H4 (cell line): ENCODE results near the gene PFKP. TPM values are rescaled to one million over a fixed set of nuclear protein-coding genes. Genes with fewer than 3 reads are reported as not detected.

ENCODE experiments used
- DNase-seq: peaks from one replicate; pipeline ENCODE4 v3.0.0-alpha.2; 2015; ENCODE audit warnings: low spot score
- total RNA-seq: library from RNA; depleted of rRNA; stranded (reverse); fragments of >200 nt; shearing (Covaris generic); gene quantifications from 2 replicates; pipeline ENCODE4 v1.2.3, GENCODE V29; 2014

PFKP gene
- total RNA-seq, 1 experiment from 2014 or later, result 98.8 TPM

GRCh38 chr10:3116508-3117100 lies 49.3 kb downstream of the PFKP start:
- DNase-seq, result no peak

GRCh38 chr10:3117486-3117885 lies 50.1 kb downstream of the PFKP start:
- no peak for DNase-seq

GRCh38 chr10:3118641-3119091 lies 51.3 kb downstream of the PFKP start:
- DNase-seq, result no peak

DNA sequence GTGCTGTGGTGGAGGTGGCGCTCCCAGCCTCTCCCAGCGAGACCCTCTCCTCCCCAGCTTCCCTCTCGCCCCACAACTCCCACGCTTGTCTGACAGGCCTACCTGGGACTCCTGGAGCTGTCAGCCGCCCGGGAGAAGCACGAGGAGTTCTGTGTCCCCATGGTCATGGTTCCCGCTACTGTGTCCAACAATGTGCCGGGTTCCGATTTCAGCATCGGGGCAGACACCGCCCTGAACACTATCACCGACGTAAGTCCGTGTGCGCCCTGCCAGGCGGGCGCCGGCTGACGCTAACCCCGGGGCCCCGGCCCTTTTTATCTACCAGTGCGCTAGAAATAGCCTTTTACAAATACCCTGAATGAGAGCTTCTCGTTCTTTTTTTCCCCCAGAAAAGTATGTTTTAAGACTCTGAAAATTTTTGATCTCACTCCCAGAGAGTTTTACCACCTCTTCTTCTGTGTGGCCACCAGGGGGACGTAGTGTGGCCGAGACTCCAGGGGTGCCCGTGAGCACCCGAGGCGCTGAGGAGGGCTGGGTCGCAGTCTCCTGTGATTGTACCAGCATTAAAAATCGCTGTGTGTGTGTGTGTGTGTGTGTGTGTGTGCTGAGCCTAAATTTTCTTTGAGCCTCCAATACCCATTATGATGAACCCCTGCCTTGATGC lies 52.6 kb downstream of the PFKP start:
- no peak for DNase-seq

DNA sequence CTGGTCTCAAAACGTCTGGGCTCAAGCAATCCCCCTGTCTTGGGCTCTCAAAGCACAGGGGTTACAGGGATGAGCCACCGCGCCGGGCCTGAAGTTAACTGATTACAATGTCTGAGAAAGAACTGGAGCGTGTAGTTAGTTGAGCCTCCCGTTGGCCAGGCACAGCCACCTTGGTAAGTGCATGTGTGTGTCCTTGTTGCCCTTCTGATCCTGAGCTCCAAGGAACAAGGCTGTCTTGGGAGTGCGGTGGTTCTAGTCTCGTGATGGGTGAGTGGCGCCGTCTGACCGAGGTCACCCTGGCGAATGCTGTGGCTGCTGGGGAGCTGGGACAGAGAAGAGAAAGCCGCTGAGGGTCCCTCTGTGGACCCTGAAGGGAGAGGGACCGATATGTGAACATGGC lies 54.7 kb downstream of the PFKP start:
- no peak for DNase-seq

DNA sequence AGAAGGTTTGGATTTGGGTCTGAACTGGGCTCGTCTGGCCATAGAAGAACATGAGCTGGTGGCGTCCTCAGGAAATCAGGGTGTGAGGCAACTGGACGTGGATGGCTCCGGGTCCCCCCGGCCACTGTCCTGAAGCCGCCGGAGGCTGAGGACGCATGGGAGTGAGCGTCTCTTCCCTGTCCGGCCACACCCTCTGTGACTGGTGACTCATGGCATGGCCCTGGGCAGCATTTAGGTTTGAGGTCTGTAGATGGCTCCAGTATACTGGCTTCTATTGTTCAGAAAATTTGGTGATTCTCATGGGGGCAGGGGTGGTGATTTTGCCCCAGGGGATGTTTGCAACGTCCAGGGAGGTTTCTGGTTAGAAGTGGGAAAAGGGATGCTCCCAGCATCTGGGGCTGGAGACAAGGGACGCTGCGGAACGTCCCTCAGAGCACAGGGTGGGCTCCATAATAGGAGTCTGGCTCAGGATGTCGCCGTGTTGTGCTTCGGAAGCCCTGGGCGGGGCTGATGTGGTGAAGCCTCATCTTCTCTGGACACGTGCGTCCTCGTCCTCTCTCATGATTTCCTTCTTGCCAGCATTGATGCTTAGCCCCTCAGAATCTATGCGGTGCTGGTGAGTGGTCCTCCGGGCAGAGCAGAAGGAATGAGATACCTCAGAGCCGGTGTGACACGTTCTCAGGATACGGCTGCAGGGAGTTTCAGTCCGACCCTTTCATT lies 55.3 kb downstream of the PFKP start:
- DNase-seq, result no peak

DNA sequence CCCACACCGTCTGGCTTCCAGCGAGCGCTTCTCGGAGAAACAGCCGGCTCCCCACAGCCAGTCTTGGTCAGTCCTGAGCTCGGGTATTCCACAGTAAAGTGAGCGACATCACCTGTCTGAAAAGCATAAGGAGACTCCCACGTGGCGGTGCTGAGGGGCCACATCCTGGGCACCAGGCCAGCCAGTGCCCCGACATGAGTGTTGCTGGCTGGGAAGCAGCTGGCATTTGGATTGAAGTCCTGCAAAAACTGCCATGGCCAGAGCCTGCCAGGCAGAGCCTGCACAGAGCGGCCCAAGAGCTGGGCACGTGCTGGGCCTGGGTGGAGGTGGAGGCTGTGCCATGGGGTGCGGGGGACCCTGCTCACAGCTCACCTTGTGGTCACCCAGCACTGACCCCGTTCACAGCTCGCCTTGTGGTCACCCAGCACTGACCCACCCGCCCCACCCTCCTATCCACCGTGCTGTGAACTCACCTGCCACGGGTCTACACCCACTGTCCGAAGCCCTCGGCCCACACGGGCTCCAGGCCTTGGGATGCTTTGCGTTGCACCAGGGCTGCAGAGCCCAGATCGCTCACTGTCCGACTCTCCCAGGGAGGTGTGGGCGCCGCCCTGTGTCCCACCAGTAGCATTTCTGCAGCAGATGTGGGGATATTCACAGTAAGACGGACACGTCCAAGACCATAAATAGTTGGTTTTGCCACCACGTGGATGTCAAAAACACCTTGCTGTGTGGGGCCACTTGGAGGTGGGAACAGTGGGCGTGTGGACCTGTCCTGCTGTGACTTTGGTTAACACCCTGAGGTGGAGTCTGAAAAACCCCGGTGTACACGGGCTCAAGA lies 56.4 kb downstream of the PFKP start:
- no peak for DNase-seq

GRCh38 chr10:3124412-3125175 lies 57.2 kb downstream of the PFKP start:
- no peak for DNase-seq

- DNase-seq, result no peak
Measured at GRCh38 chr10:3125527-3126170, 58.3 kb downstream of the PFKP start.

- DNase-seq, result no peak
Measured at GRCh38 chr10:3126249-3126648, 58.9 kb downstream of the PFKP start.

- no peak for DNase-seq
Measured at GRCh38 chr10:3126741-3127346, 59.5 kb downstream of the PFKP start.

GRCh38 chr10:3127921-3128320 lies 60.6 kb downstream of the PFKP start:
- DNase-seq, result no peak

GRCh38 chr10:3128379-3129130 lies 61.2 kb downstream of the PFKP start:
- no peak for DNase-seq

DNA sequence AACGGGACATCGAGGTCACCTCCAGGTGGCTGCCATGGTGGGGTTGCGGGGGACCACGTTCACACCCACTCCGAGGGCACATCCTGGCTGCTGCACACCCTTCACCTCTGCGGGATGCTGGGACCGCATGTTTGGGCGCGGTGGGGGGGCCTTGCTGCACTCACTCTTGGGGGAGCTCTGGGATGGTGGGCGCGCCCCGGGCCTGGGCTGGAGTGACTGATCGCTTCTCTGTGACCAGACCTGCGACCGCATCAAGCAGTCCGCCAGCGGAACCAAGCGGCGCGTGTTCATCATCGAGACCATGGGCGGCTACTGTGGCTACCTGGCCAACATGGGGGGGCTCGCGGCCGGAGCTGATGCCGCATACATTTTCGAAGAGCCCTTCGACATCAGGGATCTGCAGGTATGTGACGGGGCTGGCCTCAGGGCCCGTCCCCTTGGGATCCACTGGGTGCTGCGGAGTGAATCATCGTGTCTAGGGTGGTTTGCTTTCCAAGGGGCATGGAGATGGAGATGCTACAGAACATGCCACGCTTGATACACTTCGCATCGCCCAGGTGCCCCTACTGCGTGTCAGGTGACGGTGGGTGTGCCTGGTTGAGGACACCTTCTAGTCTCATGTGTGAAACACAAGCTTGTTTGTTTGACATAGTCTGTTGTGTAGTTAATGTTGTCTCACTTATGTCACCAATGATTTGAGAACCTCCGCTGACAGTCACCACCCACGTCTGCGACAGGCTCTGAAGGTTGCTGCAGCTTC lies 62.4 kb downstream of the PFKP start:
- DNase-seq, result no peak

- DNase-seq, result no peak
Measured at GRCh38 chr10:3131098-3131497, 63.8 kb downstream of the PFKP start.

- DNase-seq, result no peak
Measured at GRCh38 chr10:3132036-3133025, 65.0 kb downstream of the PFKP start.

- no peak for DNase-seq
Measured at GRCh38 chr10:3133948-3134347, 66.6 kb downstream of the PFKP start.

GRCh38 chr10:3135006-3135405 lies 67.7 kb downstream of the PFKP start:
- DNase-seq, result no peak
